ENCODE results near the gene MYO1G. TPM values are rescaled to one million over a fixed set of nuclear protein-coding genes. Genes with fewer than 3 reads are reported as not detected.
A peak's percentile ranks its signal among the peaks of the same experiment; 100 is the strongest.

MYO1G gene
- total RNA-seq (2022) (0.19 and 0.36 TPM in 2 replicates), Bru-seq, nascent RNA (percentile 26 among the genes with signal in this experiment), BruChase-seq, experiment 1, labeled RNA remaining after a 2-hour chase (percentile 16 among the genes with signal in this experiment), BruChase-seq, experiment 2, labeled RNA remaining after a 6-hour chase (percentile 14 among the genes with signal in this experiment)
- long read RNA-seq, partial matches to known transcripts: 2 of 3 reads
- long read RNA-seq, other reads (novel, unspliced or antisense): 1 of 3 reads

DNA sequence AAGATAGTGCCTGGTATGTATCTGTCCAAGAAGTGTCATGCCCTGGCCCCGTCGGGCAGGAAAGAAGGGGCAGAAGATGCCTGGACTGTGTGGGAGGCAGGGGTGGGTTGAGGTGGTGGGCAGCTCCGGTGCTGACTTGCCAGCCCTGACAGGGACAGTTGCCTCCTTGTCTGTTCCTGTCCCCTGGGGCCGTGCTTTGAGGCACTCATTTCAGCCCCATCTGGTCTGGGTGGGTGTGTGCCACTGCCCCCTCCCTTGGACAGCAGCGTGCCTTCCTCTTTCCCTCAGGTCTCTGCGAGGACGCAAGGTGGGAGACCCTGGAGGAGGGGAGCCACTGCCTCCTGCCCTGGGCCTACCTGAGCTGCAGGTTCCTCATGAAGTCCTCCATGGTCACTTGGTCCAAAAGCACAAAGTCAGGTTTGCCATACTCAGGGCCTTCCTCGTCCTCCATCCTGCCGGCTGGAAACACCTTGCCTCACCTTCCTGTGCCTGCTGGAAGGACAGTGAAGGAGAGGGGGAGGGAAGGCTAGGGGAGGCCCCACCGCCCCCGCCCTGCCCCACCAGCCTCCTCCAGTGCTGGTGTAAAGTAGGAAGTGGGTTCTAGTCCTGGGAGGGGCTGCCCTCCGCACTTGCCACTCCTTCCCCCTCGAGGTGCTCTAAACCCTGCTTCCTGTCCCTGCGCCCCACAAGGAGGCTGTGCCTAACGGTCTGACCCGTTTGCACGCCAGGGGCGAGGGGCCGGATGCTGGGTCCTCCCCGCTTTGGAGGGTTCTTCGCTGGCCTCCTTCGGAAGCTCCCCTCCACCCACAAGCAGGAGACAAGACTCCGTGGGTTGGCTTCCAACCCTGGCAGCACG is at the start of gene MYO1G:
TSS of gene MYO1G (minus strand) at position 505 of the 856 bp plus-strand sequence. CDS start at position 451, 54 bp downstream.
- Mint-ChIP-seq H3K9me3 (ENCODE audit: unreplicated experiment) (no peaks in the 10 kb centered on the region), H3K27me3 (ENCODE audit: insufficient read depth, unreplicated experiment) (no peaks in the 10 kb centered on the region), H3K4me1 (ENCODE audit: low read depth, unreplicated experiment) (peaks cover 7% of the 10 kb centered on the region), H3K4me3 (ENCODE audit: unreplicated experiment) (no peak within 1 kb of the TSS), H3K27ac (ENCODE audit: unreplicated experiment) (no peak within 1 kb of the TSS), H3K36me3 (ENCODE audit: insufficient read depth, unreplicated experiment) (peaks cover 38% of the 10 kb centered on the region)
- ChIA-PET POLR2A (interaction anchor here (0.5 kb wide), 1 partner anchor 7 kb away, joined by 3 read pairs; no protein-coding TSS in a partner anchor), CTCF (no interaction called here)
- intact Hi-C loops (cut with micrococcal nuclease; ENCODE audit: unreplicated experiment): no loop called here
- TF ChIP-seq, protein P1, sequence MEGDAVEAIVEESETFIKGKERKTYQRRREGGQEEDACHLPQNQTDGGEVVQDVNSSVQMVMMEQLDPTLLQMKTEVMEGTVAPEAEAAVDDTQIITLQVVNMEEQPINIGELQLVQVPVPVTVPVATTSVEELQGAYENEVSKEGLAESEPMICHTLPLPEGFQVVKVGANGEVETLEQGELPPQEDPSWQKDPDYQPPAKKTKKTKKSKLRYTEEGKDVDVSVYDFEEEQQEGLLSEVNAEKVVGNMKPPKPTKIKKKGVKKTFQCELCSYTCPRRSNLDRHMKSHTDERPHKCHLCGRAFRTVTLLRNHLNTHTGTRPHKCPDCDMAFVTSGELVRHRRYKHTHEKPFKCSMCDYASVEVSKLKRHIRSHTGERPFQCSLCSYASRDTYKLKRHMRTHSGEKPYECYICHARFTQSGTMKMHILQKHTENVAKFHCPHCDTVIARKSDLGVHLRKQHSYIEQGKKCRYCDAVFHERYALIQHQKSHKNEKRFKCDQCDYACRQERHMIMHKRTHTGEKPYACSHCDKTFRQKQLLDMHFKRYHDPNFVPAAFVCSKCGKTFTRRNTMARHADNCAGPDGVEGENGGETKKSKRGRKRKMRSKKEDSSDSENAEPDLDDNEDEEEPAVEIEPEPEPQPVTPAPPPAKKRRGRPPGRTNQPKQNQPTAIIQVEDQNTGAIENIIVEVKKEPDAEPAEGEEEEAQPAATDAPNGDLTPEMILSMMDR (IDR thresholded peaks at IDR 0.05; ENCODE audit: insufficient read depth in 1 of 2, low read depth in 1 of 2, low read length in 1 of 2, severe bottlenecking in 1 of 2, unreplicated experiment in 1 of 2): no peak
- DNase-seq: no peak
- no peak within 1 kb of the TSS for H3K4me3 ChIP-seq (ENCODE audit: low read depth, low read length)
- H3K9me3 ChIP-seq: no peaks in the 10 kb centered on the region
- H3K27me3 ChIP-seq (replicated peaks; ENCODE audit: control insufficient read depth, insufficient read depth, low read length): no peaks in the 10 kb centered on the region
- BruUV-seq (replicated peaks): no TSS peak
- H3K4me1 ChIP-seq: peaks cover 17% of the 10 kb centered on the region
- peaks cover 7% of the 10 kb centered on the region; the same call in 1 of the 2 replicates for H3K36me3 ChIP-seq (ENCODE audit: control insufficient read depth, insufficient read depth, low read length)

DNA sequence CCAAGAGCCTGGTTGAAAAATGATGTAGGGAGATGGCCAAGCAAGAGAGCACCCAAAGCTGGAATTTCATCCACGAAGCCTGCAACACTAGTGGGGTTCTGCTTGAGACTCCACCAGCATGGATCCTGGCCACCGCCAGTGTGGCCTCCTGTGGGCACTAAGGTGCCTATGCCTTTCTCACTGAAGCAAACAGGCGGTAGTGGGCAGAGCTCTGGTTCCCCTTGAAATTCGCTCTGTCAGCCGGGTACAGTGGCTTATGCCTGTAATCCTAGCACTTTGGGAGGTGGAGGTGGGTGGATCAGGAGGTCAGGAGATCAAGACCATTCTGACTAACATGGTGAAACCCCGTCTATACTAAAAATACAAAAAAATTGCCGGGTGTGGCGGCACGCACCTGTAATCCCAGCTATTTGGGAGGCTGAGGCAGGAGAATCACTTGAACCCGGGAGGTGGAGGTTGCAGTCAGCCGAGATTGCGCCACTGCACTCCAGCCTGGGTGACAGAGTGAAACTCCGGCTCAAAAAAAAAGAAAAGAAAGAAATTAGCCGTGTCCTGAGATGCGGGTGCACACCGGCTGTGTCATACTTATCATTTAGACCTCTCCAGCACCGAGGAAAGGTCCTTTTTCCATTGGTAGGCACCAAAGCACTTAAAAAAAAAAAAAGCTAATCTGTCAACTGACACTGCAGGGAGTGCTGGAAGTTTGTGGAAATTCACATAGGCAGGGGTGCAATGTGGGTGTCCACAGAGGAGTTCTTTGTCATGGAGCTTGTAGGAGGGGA is 49.5 kb upstream of the MYO1G start:
- no peak for DNase-seq
- Mint-ChIP-seq H3K36me3 (ENCODE audit: insufficient read depth, unreplicated experiment) (peaks cover 10% of the 10 kb centered on the region), H3K4me1 (ENCODE audit: low read depth, unreplicated experiment) (no peaks in the 10 kb centered on the region), H3K27ac (ENCODE audit: unreplicated experiment) (no peak overlapping the region), H3K4me3 (ENCODE audit: unreplicated experiment) (no peak overlapping the region), H3K9me3 (ENCODE audit: unreplicated experiment) (no peaks in the 10 kb centered on the region), H3K27me3 (ENCODE audit: insufficient read depth, unreplicated experiment) (no peaks in the 10 kb centered on the region)
- no TSS peak for BruUV-seq (replicated peaks)
- H3K9me3 ChIP-seq: no peaks in the 10 kb centered on the region
- ChIA-PET CTCF (no interaction called here), POLR2A (no interaction called here)
- intact Hi-C loops (cut with micrococcal nuclease; ENCODE audit: unreplicated experiment): no loop called here
- H3K27me3 ChIP-seq (replicated peaks; ENCODE audit: control insufficient read depth, insufficient read depth, low read length): no peaks in the 10 kb centered on the region
- H3K36me3 ChIP-seq (ENCODE audit: control insufficient read depth, insufficient read depth, low read length): no peaks in the 10 kb centered on the region; the same call in 1 of the 2 replicates
- TF ChIP-seq, protein P1 (IDR thresholded peaks at IDR 0.05; ENCODE audit: insufficient read depth in 1 of 2, low read depth in 1 of 2, low read length in 1 of 2, severe bottlenecking in 1 of 2, unreplicated experiment in 1 of 2): no peak
- no peaks in the 10 kb centered on the region for H3K4me1 ChIP-seq
- H3K4me3 ChIP-seq (ENCODE audit: low read depth, low read length): no peak overlapping the region

DNA sequence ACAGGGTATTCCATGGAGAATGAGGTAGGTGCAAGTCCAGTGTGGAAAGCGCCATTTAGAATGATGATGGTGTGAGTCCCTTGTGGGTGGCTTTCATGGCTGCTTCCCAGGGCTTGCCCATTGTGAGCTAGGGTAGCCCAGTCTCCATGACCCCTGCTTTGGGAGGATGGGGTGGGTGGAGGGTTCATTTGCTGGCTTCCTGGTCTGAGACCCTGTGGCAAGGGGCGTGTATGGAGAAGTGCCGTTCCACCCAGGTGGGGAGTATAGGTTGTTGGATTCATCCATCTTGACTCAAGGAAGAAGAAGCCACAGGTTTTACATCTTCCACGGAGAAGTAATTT is 48.9 kb upstream of the MYO1G start:
- Mint-ChIP-seq H3K27ac (ENCODE audit: unreplicated experiment) (no peak overlapping the region), H3K36me3 (ENCODE audit: insufficient read depth, unreplicated experiment) (peaks cover 10% of the 10 kb centered on the region), H3K4me3 (ENCODE audit: unreplicated experiment) (no peak overlapping the region), H3K9me3 (ENCODE audit: unreplicated experiment) (no peaks in the 10 kb centered on the region), H3K27me3 (ENCODE audit: insufficient read depth, unreplicated experiment) (no peaks in the 10 kb centered on the region), H3K4me1 (ENCODE audit: low read depth, unreplicated experiment) (no peaks in the 10 kb centered on the region)
- no peak for DNase-seq
- Histone ChIP-seq H3K9me3 (no peaks in the 10 kb centered on the region), H3K4me3 (ENCODE audit: low read depth, low read length) (no peak overlapping the region), H3K36me3 (ENCODE audit: control insufficient read depth, insufficient read depth, low read length) (no peaks in the 10 kb centered on the region; the same call in 1 of the 2 replicates), H3K27me3 (replicated peaks; ENCODE audit: control insufficient read depth, insufficient read depth, low read length) (no peaks in the 10 kb centered on the region), H3K4me1 (no peaks in the 10 kb centered on the region)
- intact Hi-C loops (cut with micrococcal nuclease; ENCODE audit: unreplicated experiment): no loop called here
- BruUV-seq (replicated peaks): no TSS peak
- ChIA-PET POLR2A (no interaction called here), CTCF (no interaction called here)
- TF ChIP-seq, protein P1 (IDR thresholded peaks at IDR 0.05; ENCODE audit: insufficient read depth in 1 of 2, low read depth in 1 of 2, low read length in 1 of 2, severe bottlenecking in 1 of 2, unreplicated experiment in 1 of 2): no peak

Measured in Caco-2 (cell line).